MM.1S (cell line): ENCODE measurements around the gene WWTR1.

ENCODE experiments used
- DNase-seq: peaks from one replicate; pipeline ENCODE4 v3.0.0-alpha.2; 2015
- H2AFZ ChIP-seq: fragments of 300-600 bp; sonication (generic); 2 replicates; pipeline ENCODE4 v1.6.0; 2016; ENCODE audit warnings: antibody characterized with exemption, low read length
- H3F3A ChIP-seq: fragments of 300-600 bp; sonication (generic); 2 replicates; pipeline ENCODE4 v1.6.1; 2016; ENCODE audit warnings: mild to moderate bottlenecking, antibody characterized with exemption, low read length, moderate library complexity, mixed read lengths; ENCODE audit not compliant: insufficient read depth
- H3K27ac ChIP-seq: fragments of 300-600 bp; sonication (generic); 2 replicates; pipeline ENCODE4 v1.5.1; 2016; ENCODE audit warnings: mild to moderate bottlenecking, low read length
- H3K27me3 ChIP-seq: fragments of 300-600 bp; sonication (generic); replicated peaks from 2 replicates; pipeline ENCODE4 v1.6.0; 2016; ENCODE audit warnings: low read length; ENCODE audit not compliant: insufficient read depth
- H3K36me3 ChIP-seq: fragments of 300-600 bp; sonication (generic); replicated peaks from 2 replicates; pipeline ENCODE4 v1.6.1; 2016; ENCODE audit warnings: mild to moderate bottlenecking, low read length, mixed read lengths; ENCODE audit not compliant: insufficient read depth
- H3K4me1 ChIP-seq: fragments of 300-600 bp; sonication (generic); 2 replicates; pipeline ENCODE4 v1.6.1; 2016; ENCODE audit warnings: low read length, mixed read lengths
- H3K4me2 ChIP-seq: fragments of 300-600 bp; sonication (generic); 2 replicates; pipeline ENCODE4 v1.6.0; 2016; ENCODE audit warnings: low read depth, low read length
- H3K4me3 ChIP-seq: fragments of 300-600 bp; sonication (generic); 2 replicates; pipeline ENCODE4 v1.5.1; 2016; ENCODE audit warnings: low read length, mixed read lengths
- H3K79me2 ChIP-seq: fragments of 300-600 bp; sonication (generic); 2 replicates; pipeline ENCODE4 v1.6.1; 2016; ENCODE audit warnings: mixed run types, low read length, mixed read lengths
- H3K9ac ChIP-seq: fragments of 300-600 bp; sonication (generic); 2 replicates; pipeline ENCODE4 v1.6.1; 2016; ENCODE audit warnings: low read length, mixed read lengths
- H3K9me2 ChIP-seq: fragments of 300-600 bp; sonication (generic); replicated peaks from 2 replicates; pipeline ENCODE4 v1.6.1; 2016; ENCODE audit warnings: mild to moderate bottlenecking, low read length, mixed read lengths; ENCODE audit not compliant: insufficient read depth
- H3K9me3 ChIP-seq: fragments of 300-600 bp; sonication (generic); replicated peaks from 2 replicates; pipeline ENCODE4 v1.6.1; 2016; ENCODE audit warnings: mild to moderate bottlenecking, low read length, mixed read lengths; ENCODE audit not compliant: insufficient read depth
- H4K20me1 ChIP-seq: fragments of 300-600 bp; sonication (generic); 2 replicates; pipeline ENCODE4 v1.6.1; 2016; ENCODE audit warnings: mild to moderate bottlenecking, low read length, moderate library complexity, mixed read lengths; ENCODE audit not compliant: insufficient read depth
- CTCF ChIP-seq: fragments of 300-600 bp; sonication (generic); IDR thresholded peaks from 2 replicates; pipeline ENCODE4 v1.5.1; 2016; ENCODE audit warnings: antibody characterized with exemption, low read length, mixed read lengths
- EZH2 ChIP-seq: fragments of 300-600 bp; sonication (generic); optimal IDR thresholded peaks from 2 replicates; pipeline ENCODE3; 2017; ENCODE audit warnings: low read depth, mild to moderate bottlenecking, antibody characterized with exemption, low read length, mixed read lengths
- EZH2phosphoT487 ChIP-seq: fragments of 300-600 bp; sonication (generic); IDR thresholded peaks from 2 replicates; pipeline ENCODE4 v1.6.1; 2018; ENCODE audit warnings: antibody characterized with exemption, low read length

WWTR1 gene

DNA sequence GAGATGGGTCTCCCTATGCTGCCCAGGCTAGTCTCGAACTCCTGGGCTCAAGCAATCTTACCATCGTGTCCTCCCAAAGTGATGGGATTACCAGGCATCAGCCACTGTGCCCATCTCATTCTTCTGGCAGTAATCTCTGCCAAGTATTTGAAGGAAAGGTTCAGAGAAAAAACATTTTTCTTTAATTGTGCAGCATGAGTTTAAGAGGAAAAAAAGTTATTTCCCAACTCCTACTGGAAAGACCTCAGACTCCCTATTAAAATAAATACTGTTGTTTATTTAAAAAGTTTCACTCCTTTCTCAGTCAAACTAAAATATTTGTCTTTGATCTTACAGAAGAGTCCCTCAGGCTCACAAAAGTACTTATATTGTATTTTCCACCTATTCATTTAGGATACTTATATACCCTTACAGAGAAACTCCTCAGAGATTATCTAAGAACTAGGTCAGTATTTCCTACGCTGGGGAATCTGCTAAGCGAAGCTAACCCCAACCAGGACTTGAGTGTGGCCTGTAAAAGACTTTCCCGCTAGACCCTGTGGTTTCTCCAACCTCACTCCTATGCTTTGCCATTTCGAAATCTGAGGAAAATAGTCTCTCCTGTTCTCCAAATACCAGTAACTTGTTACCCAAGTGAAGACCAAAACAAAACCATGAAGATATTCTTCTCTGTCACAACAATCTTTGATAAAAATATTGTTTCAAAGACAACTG, 28.7 kb downstream of the WWTR1 start:
- Histone ChIP-seq H4K20me1 (no peaks in the 10 kb centered on the region), H3K36me3 (no peaks in the 10 kb centered on the region), H3K9me3 (no peaks in the 10 kb centered on the region), H3K79me2 (0 out of 2 replicates have a peak, but pooled peaks cover 4% of the 10 kb centered on the region), H3K4me2 (no peak overlapping the region), H2AFZ (no peak overlapping the region), H3K27ac (no peak overlapping the region), H3K4me1 (no peaks in the 10 kb centered on the region), H3F3A (no peaks in the 10 kb centered on the region), H3K9ac (no peak overlapping the region), H3K27me3 (no peaks in the 10 kb centered on the region), H3K9me2 (no peaks in the 10 kb centered on the region), H3K4me3 (no peak overlapping the region)
- no peak for TF ChIP-seq CTCF
- TF ChIP-seq EZH2, result no peak
- no peak for TF ChIP-seq EZH2phosphoT487
- no peak for DNase-seq

DNA sequence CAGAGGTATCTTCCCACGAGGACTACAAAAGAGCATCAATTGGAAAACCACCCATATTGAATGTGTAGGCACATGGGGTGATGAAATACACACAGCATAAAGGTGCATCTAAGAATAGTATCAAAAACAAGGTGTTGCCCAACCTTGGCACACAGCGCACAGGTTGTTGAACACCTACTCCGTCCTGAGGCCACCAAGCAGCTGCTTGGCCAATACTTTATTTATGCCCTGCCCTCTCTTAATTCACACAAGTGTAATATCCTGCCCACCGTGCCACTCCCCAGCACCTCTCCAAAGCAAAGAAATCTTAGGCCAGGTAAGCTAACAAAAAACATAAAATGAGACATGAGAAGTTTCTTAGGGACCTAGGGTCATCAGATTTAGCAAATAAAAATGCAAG, 31.2 kb downstream of the WWTR1 start:
- Histone ChIP-seq H3K4me1 (peaks cover 10% of the 10 kb centered on the region), H3K4me3 (no peak overlapping the region), H3F3A (0 out of 2 replicates have a peak, but pooled peaks cover under 1% of the 10 kb centered on the region), H3K9me2 (no peaks in the 10 kb centered on the region), H3K27me3 (no peaks in the 10 kb centered on the region), H3K36me3 (no peaks in the 10 kb centered on the region), H2AFZ (no peak overlapping the region), H3K79me2 (0 out of 2 replicates have a peak, but pooled peaks cover 4% of the 10 kb centered on the region), H3K4me2 (no peak overlapping the region), H3K9ac (no peak overlapping the region), H4K20me1 (no peaks in the 10 kb centered on the region), H3K9me3 (no peaks in the 10 kb centered on the region), H3K27ac (no peak overlapping the region)
- no peak for DNase-seq
- TF ChIP-seq EZH2phosphoT487 (no peak), EZH2 (no peak), CTCF (no peak)

DNA sequence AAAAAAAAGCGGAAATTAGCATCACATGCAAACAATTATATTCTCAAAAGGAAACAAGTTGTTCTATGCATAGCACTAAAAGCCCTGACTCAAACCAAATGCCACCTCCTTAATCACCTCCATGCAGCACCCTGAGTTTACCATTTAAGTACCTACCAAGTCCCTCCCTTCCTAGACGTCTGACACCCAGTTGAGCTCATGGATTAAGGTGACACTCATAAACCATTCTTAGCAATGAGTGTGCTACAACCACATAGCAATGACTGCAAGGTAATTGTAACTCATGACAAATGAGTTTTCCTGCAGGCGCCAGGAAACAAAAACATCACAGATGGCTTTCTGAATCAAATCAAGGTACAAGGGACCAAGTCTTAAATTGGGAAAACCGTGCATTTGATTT, 32.0 kb downstream of the WWTR1 start:
- TF ChIP-seq EZH2 (no peak), EZH2phosphoT487 (no peak), CTCF (no peak)

More for the DNA sequence above, 32.0 kb downstream of the WWTR1 start:
- no peak overlapping the region for H2AFZ ChIP-seq
- peaks cover 8% of the 10 kb centered on the region for H3F3A ChIP-seq
- H3K36me3 ChIP-seq, result no peaks in the 10 kb centered on the region
- H3K27ac ChIP-seq, result no peak overlapping the region
- H3K4me3 ChIP-seq, result no peak overlapping the region
- no peaks in the 10 kb centered on the region for H3K9me3 ChIP-seq
- H3K4me1 ChIP-seq, result peaks cover 17% of the 10 kb centered on the region
- H3K4me2 ChIP-seq, result no peak overlapping the region
- H3K27me3 ChIP-seq, result no peaks in the 10 kb centered on the region
- DNase-seq, result no peak
- H4K20me1 ChIP-seq, result no peaks in the 10 kb centered on the region
- 0 out of 2 replicates have a peak, but pooled peaks cover 4% of the 10 kb centered on the region for H3K79me2 ChIP-seq
- H3K9me2 ChIP-seq, result no peaks in the 10 kb centered on the region
- H3K9ac ChIP-seq, result no peak overlapping the region
